CD4-positive, alpha-beta T cell treated with Interleukin-6 for 4 hours (primary cell): ENCODE measurements around the gene GALK2.
"Not testable (repeated sequence)": the region's sequence is repeated elsewhere in the genome, so short reads cannot be mapped to it uniquely, and the experiment has no call there.

Source experiments
- DNase-seq: peaks from one replicate; pipeline ENCODE4 v3.0.0-alpha.2; 2020; ENCODE audit warnings: mixed read lengths

GALK2 gene

GRCh38 chr15:49225572-49226281, 55.7 kb downstream of the GALK2 start:
- DNase-seq = no peak

GRCh38 chr15:49227602-49228001, 57.6 kb downstream of the GALK2 start:
- DNase-seq = no peak

GRCh38 chr15:49229922-49230321, 59.9 kb downstream of the GALK2 start:
- no peak for DNase-seq

- DNase-seq = no peak
Observed at GRCh38 chr15:49232236-49232806, 62.3 kb downstream of the GALK2 start.

- DNase-seq = peak; percentile 45
Observed at GRCh38 chr15:49235446-49236124, 65.5 kb downstream of the GALK2 start.

- no peak for DNase-seq
Observed at GRCh38 chr15:49236869-49237268, 66.8 kb downstream of the GALK2 start.

- DNase-seq = no peak
Observed at GRCh38 chr15:49238342-49238741, 68.3 kb downstream of the GALK2 start.

- no peak for DNase-seq
Observed at GRCh38 chr15:49239105-49239504, 69.1 kb downstream of the GALK2 start.

GRCh38 chr15:49242820-49243219, 72.8 kb downstream of the GALK2 start:
- no peak for DNase-seq

GRCh38 chr15:49247556-49248110, 77.6 kb downstream of the GALK2 start:
- DNase-seq = no peak

GRCh38 chr15:49248291-49248690, 78.2 kb downstream of the GALK2 start:
- DNase-seq = no peak

- DNase-seq = no peak
Observed at GRCh38 chr15:49255966-49256759, 86.1 kb downstream of the GALK2 start.

GRCh38 chr15:49265117-49265516, 95.1 kb downstream of the GALK2 start:
- DNase-seq = not testable (repeated sequence)

GRCh38 chr15:49265911-49266310, 95.9 kb downstream of the GALK2 start:
- DNase-seq = no peak

- no peak for DNase-seq
Observed at GRCh38 chr15:49270541-49271421, 100.7 kb downstream of the GALK2 start.

GRCh38 chr15:49273734-49274318, 103.8 kb downstream of the GALK2 start:
- no peak for DNase-seq

GRCh38 chr15:49278751-49279150, 108.7 kb downstream of the GALK2 start:
- DNase-seq = no peak

- no peak for DNase-seq
Observed at GRCh38 chr15:49279521-49280456, 109.7 kb downstream of the GALK2 start.

- DNase-seq = no peak
Observed at GRCh38 chr15:49282366-49282765, 112.3 kb downstream of the GALK2 start.

GRCh38 chr15:49286649-49287404, 116.8 kb downstream of the GALK2 start:
- DNase-seq = no peak
